Measurements from ENCODE around the gene DIS3. TPM values are rescaled to one million over a fixed set of nuclear protein-coding genes. Genes with fewer than 3 reads are reported as not detected.
"Not testable (repeated sequence)": the region's sequence is repeated elsewhere in the genome, so short reads cannot be mapped to it uniquely, and the experiment has no call there.

Gene DIS3
- 10 to 100 TPM in 10 of 12 donors, 1 to 10 TPM in 1, not detected in 1; 9.5 to 30.4 (median 21.1) TPM for polyA plus RNA-seq (ENCODE audit: insufficient read length in 12 of 12)
- long read RNA-seq, donor 1, partial matches to known transcripts, result 34 of 35 reads
- long read RNA-seq, donor 1, other reads (novel, unspliced or antisense), result 0 of 35 reads
- long read RNA-seq, donor 2, full-length matches to known transcripts, result 3 of 3 reads
- long read RNA-seq, donor 2, partial matches to known transcripts, result 0 of 3 reads
- long read RNA-seq, donor 2, other reads (novel, unspliced or antisense), result 0 of 3 reads
- long read RNA-seq, donor 3, full-length matches to known transcripts, result 1 of 1 reads
- long read RNA-seq, donor 3, partial matches to known transcripts, result 0 of 1 reads
- long read RNA-seq, donor 3, other reads (novel, unspliced or antisense), result 0 of 1 reads
- long read RNA-seq, donor 4, partial matches to known transcripts, result 0 of 1 reads
- long read RNA-seq, donor 4, other reads (novel, unspliced or antisense), result 0 of 1 reads
- long read RNA-seq, donor 5, full-length matches to known transcripts, result 3 of 42 reads
- long read RNA-seq, donor 5, partial matches to known transcripts, result 39 of 42 reads
- long read RNA-seq, donor 5, other reads (novel, unspliced or antisense), result 0 of 42 reads
- long read RNA-seq, donor 6, result 0 reads
- long read RNA-seq, donor 7, partial matches to known transcripts, result 5 of 5 reads
- long read RNA-seq, donor 7, other reads (novel, unspliced or antisense), result 0 of 5 reads
- long read RNA-seq, donor 8, full-length matches to known transcripts, result 2 of 7 reads
- long read RNA-seq, donor 8, partial matches to known transcripts, result 5 of 7 reads
- long read RNA-seq, donor 8, other reads (novel, unspliced or antisense), result 0 of 7 reads
- long read RNA-seq, donor 9, result 0 reads
- long read RNA-seq, donor 10, result 0 reads
- long read RNA-seq, donor 11, result 0 reads

GRCh38 chr13:72781451-72782439 is at the start of gene DIS3, which contains the start of gene PIBF1:
Gene DIS3 (minus strand): TSS chr13:72781900. CDS start chr13:72781832, 68 bp downstream.
Gene PIBF1 (plus strand): TSS chr13:72782133. CDS start chr13:72783470, 1,337 bp downstream.
- DNase-seq, result peak; percentile 98

GRCh38 chr13:72823724-72824123 is 42.0 kb upstream of the DIS3 start:
- no peak for DNase-seq

GRCh38 chr13:72823081-72823480 is 41.4 kb upstream of the DIS3 start:
- no peak for DNase-seq

- no peak for DNase-seq
Measured at GRCh38 chr13:72820898-72821279, 39.2 kb upstream of the DIS3 start.

GRCh38 chr13:72820156-72820897 is 38.6 kb upstream of the DIS3 start:
- no peak for DNase-seq

GRCh38 chr13:72808917-72809500 is 27.3 kb upstream of the DIS3 start:
- DNase-seq, result peak; percentile 21

- not testable (repeated sequence) for DNase-seq
Measured at GRCh38 chr13:72806514-72806913, 24.8 kb upstream of the DIS3 start.

GRCh38 chr13:72805676-72806346 is 24.1 kb upstream of the DIS3 start:
- no peak for DNase-seq

GRCh38 chr13:72804301-72804700 is 22.6 kb upstream of the DIS3 start:
- no peak for DNase-seq

- DNase-seq, result no peak
Measured at GRCh38 chr13:72798817-72799216, 17.1 kb upstream of the DIS3 start.

- DNase-seq, result no peak
Measured at GRCh38 chr13:72792640-72793039, 10.9 kb upstream of the DIS3 start.

- DNase-seq, result no peak
Measured at GRCh38 chr13:72788831-72789230, 7.1 kb upstream of the DIS3 start.

GRCh38 chr13:72784679-72785078 is 3.0 kb upstream of the DIS3 start:
- not testable (repeated sequence) for DNase-seq

GRCh38 chr13:72782717-72783116 is 1.0 kb upstream of the DIS3 start:
- DNase-seq, result no peak

GRCh38 chr13:72774019-72774418 is 7.7 kb downstream of the DIS3 start:
- DNase-seq, result no peak

- peak; percentile 27 for DNase-seq
Measured at GRCh38 chr13:72763411-72763810, 18.3 kb downstream of the DIS3 start.

GRCh38 chr13:72760189-72760588 is 21.5 kb downstream of the DIS3 start:
- DNase-seq, result no peak

- no peak for DNase-seq
Measured at GRCh38 chr13:72757792-72758535, 23.7 kb downstream of the DIS3 start.

- no peak for DNase-seq
Measured at GRCh38 chr13:72754111-72754510, 27.6 kb downstream of the DIS3 start.

Measured in muscle of arm (tissue), 14 donors.